ENCODE data around the gene MED12L. TPM values are rescaled to one million over a fixed set of nuclear protein-coding genes. Genes with fewer than 3 reads are reported as not detected.

MED12L gene
- total RNA-seq, 3 donors from 2014 or later: 0.48 to 1.6 (median 1.6) TPM

DNA sequence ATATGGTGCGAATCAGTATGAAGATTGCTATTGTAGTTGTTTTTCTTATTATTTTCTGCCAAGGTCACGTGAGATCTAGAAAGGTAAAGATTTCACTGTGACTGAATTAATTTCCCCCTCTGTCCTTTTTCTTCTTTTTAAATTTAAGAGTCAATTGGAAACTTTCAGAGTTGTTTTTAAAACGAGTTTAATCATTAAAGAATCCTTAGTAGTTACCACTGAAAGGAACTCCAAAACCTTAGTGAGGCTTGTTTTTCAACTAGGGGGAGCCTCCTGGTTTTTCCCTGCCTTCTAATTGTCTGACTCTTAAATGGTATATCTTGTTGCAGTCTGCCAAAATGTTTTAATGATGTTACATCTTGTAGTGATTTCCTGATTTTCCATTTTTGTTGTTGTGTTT is 281.5 kb downstream of the MED12L start:
- Histone ChIP-seq H3K27ac (no peak overlapping the region), H3K9me3 (no peaks in the 10 kb centered on the region), H3K4me3 (no peak overlapping the region), H3K36me3 (no peaks in the 10 kb centered on the region), H3K27me3 (no peaks in the 10 kb centered on the region), H3K4me1 (no peaks in the 10 kb centered on the region)
- no peak for DNase-seq (ENCODE audit: low spot score in 2 of 2)
- intact Hi-C loops (cut with DNase I; ENCODE audit: low total_unique reads): no loop called here
- TF ChIP-seq, protein P1, sequence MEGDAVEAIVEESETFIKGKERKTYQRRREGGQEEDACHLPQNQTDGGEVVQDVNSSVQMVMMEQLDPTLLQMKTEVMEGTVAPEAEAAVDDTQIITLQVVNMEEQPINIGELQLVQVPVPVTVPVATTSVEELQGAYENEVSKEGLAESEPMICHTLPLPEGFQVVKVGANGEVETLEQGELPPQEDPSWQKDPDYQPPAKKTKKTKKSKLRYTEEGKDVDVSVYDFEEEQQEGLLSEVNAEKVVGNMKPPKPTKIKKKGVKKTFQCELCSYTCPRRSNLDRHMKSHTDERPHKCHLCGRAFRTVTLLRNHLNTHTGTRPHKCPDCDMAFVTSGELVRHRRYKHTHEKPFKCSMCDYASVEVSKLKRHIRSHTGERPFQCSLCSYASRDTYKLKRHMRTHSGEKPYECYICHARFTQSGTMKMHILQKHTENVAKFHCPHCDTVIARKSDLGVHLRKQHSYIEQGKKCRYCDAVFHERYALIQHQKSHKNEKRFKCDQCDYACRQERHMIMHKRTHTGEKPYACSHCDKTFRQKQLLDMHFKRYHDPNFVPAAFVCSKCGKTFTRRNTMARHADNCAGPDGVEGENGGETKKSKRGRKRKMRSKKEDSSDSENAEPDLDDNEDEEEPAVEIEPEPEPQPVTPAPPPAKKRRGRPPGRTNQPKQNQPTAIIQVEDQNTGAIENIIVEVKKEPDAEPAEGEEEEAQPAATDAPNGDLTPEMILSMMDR (IDR thresholded peaks at IDR 0.05): no peak
- TF ChIP-seq POLR2A (IDR thresholded peaks at IDR 0.05) (no peak), POLR2AphosphoS5 (IDR thresholded peaks at IDR 0.05) (no peak)

DNA sequence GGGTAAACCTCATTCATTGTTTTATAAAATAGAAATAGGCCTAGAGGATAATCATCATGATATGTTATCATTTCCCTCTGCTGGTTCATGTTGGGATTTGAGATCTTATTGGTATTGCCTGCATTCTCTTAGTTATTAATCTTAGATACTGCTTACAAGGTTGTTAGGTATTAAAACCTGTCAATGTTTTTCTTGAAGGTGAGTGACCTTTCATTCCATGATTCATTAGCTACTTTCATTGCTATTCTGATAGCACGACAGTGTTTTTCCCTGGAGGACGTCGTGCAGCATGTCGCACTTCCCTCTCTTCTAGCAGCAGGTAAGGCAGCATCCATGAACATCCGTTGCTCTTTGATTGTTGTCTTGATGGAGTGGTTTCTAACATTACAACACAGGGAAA is 282.0 kb downstream of the MED12L start:
- Histone ChIP-seq H3K4me3 (no peak overlapping the region), H3K9me3 (no peaks in the 10 kb centered on the region), H3K4me1 (no peaks in the 10 kb centered on the region), H3K27me3 (no peaks in the 10 kb centered on the region), H3K27ac (no peak overlapping the region), H3K36me3 (no peaks in the 10 kb centered on the region)
- no peak for TF ChIP-seq POLR2A (IDR thresholded peaks at IDR 0.05)
- TF ChIP-seq, protein P1 (IDR thresholded peaks at IDR 0.05): no peak
- TF ChIP-seq POLR2AphosphoS5 (IDR thresholded peaks at IDR 0.05): no peak
- intact Hi-C loops (cut with DNase I; ENCODE audit: low total_unique reads): no loop called here
- no peak for DNase-seq (ENCODE audit: low spot score in 2 of 2)

DNA sequence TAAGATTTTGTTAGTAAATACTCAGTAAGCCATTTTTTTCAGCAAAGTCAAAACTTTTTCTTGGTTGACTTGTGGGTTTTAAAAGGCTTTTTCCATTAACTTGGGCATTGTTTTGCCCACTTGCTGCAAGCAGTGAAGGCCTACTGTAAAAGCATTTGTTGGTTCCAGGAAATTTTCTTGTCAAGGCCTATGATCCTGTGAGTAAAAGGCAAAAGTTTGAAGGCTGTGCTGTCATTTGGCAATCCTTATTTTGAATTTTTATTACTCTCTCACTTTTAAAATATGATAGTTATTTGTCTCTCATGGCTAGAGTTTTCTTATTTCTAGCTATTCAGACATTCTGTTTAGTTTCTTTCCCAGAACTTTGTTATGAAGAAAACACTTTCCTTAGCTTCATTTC is 286.1 kb downstream of the MED12L start:
- Histone ChIP-seq H3K4me3 (no peak overlapping the region), H3K9me3 (no peaks in the 10 kb centered on the region), H3K27me3 (no peaks in the 10 kb centered on the region), H3K4me1 (no peaks in the 10 kb centered on the region), H3K36me3 (no peaks in the 10 kb centered on the region), H3K27ac (no peak overlapping the region)
- DNase-seq (ENCODE audit: low spot score in 2 of 2): no peak
- TF ChIP-seq, protein P1 (IDR thresholded peaks at IDR 0.05): no peak
- no peak for TF ChIP-seq POLR2A (IDR thresholded peaks at IDR 0.05)
- TF ChIP-seq POLR2AphosphoS5 (IDR thresholded peaks at IDR 0.05): no peak
- intact Hi-C loops (cut with DNase I; ENCODE audit: low total_unique reads): no loop called here

- Histone ChIP-seq H3K4me1 (no peaks in the 10 kb centered on the region), H3K27me3 (no peaks in the 10 kb centered on the region), H3K27ac (no peak overlapping the region), H3K9me3 (no peaks in the 10 kb centered on the region), H3K4me3 (no peak overlapping the region), H3K36me3 (no peaks in the 10 kb centered on the region)
- intact Hi-C loops (cut with DNase I; ENCODE audit: low total_unique reads): no loop called here
- TF ChIP-seq, protein P1 (IDR thresholded peaks at IDR 0.05): no peak
- no peak for TF ChIP-seq POLR2A (IDR thresholded peaks at IDR 0.05)
- no peak for TF ChIP-seq POLR2AphosphoS5 (IDR thresholded peaks at IDR 0.05)
- DNase-seq (ENCODE audit: low spot score in 2 of 2): no peak
These were observed 286.8 kb downstream of the MED12L start for GRCh38 chr3:151372063-151372820.

DNA sequence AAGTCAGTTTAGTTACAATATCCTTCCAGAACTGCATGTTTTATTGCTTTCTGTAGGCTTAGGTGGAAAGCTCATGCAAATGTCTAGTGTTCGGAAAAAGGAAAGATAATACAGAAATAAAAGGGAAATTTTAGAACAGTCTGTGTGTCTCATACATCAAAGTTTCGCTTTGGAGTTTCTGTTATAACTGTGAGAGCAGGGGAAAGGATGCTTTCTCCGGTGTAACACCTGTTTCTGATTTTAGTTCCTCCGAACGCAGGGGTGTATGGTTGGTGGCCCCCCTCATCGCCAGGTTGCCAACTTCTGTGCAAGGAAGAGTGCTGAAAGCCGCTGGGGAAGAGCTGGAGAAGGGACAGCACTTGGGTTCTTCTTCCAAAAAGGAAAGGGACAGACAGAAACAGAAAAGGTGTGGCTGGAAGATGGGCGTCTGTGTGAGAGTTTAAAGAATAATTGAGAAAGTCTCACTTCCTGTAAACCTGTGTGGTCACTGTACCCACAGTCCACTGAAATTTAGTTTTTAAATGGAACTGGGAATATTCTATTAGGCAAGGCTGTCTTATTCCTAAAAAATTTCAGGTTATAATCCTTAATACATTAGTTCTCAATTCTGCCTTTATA is 292.4 kb downstream of the MED12L start:
- Histone ChIP-seq H3K9me3 (no peaks in the 10 kb centered on the region), H3K4me1 (no peaks in the 10 kb centered on the region), H3K36me3 (no peaks in the 10 kb centered on the region), H3K4me3 (no peak overlapping the region), H3K27me3 (no peaks in the 10 kb centered on the region), H3K27ac (no peak overlapping the region)
- no peak for DNase-seq (ENCODE audit: low spot score in 2 of 2)
- intact Hi-C loops (cut with DNase I; ENCODE audit: low total_unique reads): no loop called here
- TF ChIP-seq, protein P1 (IDR thresholded peaks at IDR 0.05): no peak
- TF ChIP-seq POLR2A (IDR thresholded peaks at IDR 0.05) (no peak), POLR2AphosphoS5 (IDR thresholded peaks at IDR 0.05) (no peak)

Measured in breast epithelium (tissue), 4 donors.